Upper lobe of right lung (tissue), 1 donor: ENCODE measurements around the gene IL2. TPM values are rescaled to one million over a fixed set of nuclear protein-coding genes. Genes with fewer than 3 reads are reported as not detected.

ENCODE experiments used
- ATAC-seq: fragments of 200-7000 bp; cut with Tn5 transposase; one replicate; pipeline ENCODE4 v1.9.1; 2020; ENCODE audit warnings: mild to moderate bottlenecking, moderate library complexity
- DNase-seq: peaks from one replicate; pipeline ENCODE4 v3.0.0-alpha.2; 2020
- H3K27ac ChIP-seq: fragments of 200-600 bp; one replicate; pipeline ENCODE4 v1.8.0; 2022
- H3K27me3 ChIP-seq: fragments of 200-600 bp; one replicate; pipeline ENCODE4 v1.8.0; 2022; ENCODE audit warnings: mild to moderate bottlenecking
- H3K36me3 ChIP-seq: fragments of 200-600 bp; one replicate; pipeline ENCODE4 v1.8.0; 2022
- H3K4me1 ChIP-seq: fragments of 200-600 bp; one replicate; pipeline ENCODE4 v1.8.0; 2022
- H3K4me3 ChIP-seq: fragments of 200-600 bp; one replicate; pipeline ENCODE4 v1.8.0; 2022; ENCODE audit warnings: mild to moderate bottlenecking
- H3K9me3 ChIP-seq: fragments of 200-600 bp; one replicate; pipeline ENCODE4 v1.8.0; 2022
- intact Hi-C: fragments of 100-400 bp; cut with DNase I; formaldehyde crosslinking; loops from one replicate; pipeline ENCODE4 v1.11.0; 2022
- long read RNA-seq: library from polyadenylated mRNA; unstranded; transcript quantifications from one replicate; pipeline ENCODE4 v2.0.0, GENCODE V29; 2021
- total RNA-seq: library from RNA; stranded (reverse); fragmentation: NEBNext Ultra II Directional; extraction: Animal tissue kit (Norgen Biotek cat#: 25700); gene quantifications from one replicate; pipeline ENCODE4 v1.2.1, GENCODE V29; 2021
- TF ChIP-seq, protein P1 (sequence below): fragments of 200-600 bp; IDR thresholded peaks from one replicate; pipeline ENCODE4 v1.8.0; 2022; ENCODE audit warnings: antibody characterized with exemption
- donor health status: DM: no; HTN: yes; CAD: no; lungs with severe emphysema.

The IL2 gene
- total RNA-seq, result not detected
- long read RNA-seq, result 0 reads

DNA sequence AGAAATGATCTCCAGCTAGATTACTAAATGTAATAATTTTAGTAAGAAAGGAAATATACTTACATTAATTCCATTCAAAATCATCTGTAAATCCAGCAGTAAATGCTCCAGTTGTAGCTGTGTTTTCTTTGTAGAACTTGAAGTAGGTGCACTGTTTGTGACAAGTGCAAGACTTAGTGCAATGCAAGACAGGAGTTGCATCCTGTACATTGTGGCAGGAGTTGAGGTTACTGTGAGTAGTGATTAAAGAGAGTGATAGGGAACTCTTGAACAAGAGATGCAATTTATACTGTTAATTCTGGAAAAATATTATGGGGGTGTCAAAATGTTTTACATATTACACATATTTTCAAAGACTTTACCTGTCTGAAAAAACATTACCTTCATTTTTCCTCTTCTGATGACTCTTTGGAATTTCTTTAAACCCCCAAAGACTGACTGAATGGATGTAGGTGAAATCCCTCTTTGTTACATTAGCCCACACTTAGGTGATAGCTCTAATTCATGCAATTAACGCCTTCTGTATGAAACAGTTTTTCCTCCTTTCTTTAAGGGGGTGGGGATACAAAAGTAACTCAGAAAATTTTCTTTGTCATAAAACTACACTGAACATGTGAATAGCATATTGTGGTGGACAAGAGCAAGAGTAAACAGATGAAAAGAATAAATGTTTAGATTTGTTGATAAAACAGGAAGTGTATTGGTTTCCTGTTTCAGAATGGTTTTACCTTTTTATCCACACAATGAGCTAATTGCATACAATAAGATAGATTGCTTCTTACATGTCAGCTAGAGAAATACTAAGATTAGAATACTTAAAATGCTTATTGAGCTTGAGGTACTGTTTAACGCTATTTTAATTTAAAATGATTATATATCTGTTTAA, at the start of gene IL2:
Gene IL2 (minus strand): TSS at position 495 of the 886 bp plus-strand sequence. CDS start 285 bp downstream, at position 210.
- DNase-seq (no peak), ATAC-seq (no peak)
- TF ChIP-seq, protein P1, sequence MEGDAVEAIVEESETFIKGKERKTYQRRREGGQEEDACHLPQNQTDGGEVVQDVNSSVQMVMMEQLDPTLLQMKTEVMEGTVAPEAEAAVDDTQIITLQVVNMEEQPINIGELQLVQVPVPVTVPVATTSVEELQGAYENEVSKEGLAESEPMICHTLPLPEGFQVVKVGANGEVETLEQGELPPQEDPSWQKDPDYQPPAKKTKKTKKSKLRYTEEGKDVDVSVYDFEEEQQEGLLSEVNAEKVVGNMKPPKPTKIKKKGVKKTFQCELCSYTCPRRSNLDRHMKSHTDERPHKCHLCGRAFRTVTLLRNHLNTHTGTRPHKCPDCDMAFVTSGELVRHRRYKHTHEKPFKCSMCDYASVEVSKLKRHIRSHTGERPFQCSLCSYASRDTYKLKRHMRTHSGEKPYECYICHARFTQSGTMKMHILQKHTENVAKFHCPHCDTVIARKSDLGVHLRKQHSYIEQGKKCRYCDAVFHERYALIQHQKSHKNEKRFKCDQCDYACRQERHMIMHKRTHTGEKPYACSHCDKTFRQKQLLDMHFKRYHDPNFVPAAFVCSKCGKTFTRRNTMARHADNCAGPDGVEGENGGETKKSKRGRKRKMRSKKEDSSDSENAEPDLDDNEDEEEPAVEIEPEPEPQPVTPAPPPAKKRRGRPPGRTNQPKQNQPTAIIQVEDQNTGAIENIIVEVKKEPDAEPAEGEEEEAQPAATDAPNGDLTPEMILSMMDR, result no peak
- Histone ChIP-seq H3K27me3 (no peaks in the 10 kb centered on the region), H3K36me3 (no peaks in the 10 kb centered on the region), H3K4me1 (no peaks in the 10 kb centered on the region), H3K27ac (no peak within 1 kb of the TSS), H3K4me3 (no peak within 1 kb of the TSS), H3K9me3 (no peaks in the 10 kb centered on the region)
- intact Hi-C loops, result no loop called here

DNA sequence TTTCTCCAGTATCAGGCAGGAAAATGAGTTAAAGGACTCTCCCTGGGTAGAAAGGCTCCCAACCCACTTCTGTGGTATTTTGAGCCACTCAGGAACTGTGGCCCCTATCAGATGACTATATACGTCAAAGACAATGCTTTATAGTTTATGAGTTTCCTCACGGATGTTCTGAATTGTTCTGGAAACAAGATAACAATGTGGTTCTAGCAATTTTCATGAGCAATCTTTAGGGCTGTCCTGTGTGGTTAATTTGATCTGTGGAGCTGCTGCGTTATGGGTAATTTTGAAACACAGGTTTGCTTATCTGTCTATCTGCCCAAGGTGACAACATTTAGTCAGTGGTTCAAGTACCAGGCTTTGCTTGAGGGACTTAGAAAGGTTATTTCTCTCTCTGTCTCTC, 46.7 kb upstream of the IL2 start:
- no peak for ATAC-seq
- TF ChIP-seq, protein P1, result no peak
- Histone ChIP-seq H3K27me3 (no peaks in the 10 kb centered on the region), H3K4me3 (no peak overlapping the region), H3K36me3 (no peaks in the 10 kb centered on the region), H3K9me3 (no peaks in the 10 kb centered on the region), H3K4me1 (no peaks in the 10 kb centered on the region), H3K27ac (no peak overlapping the region)
- intact Hi-C loops, result no loop called here
- DNase-seq, result no peak

DNA sequence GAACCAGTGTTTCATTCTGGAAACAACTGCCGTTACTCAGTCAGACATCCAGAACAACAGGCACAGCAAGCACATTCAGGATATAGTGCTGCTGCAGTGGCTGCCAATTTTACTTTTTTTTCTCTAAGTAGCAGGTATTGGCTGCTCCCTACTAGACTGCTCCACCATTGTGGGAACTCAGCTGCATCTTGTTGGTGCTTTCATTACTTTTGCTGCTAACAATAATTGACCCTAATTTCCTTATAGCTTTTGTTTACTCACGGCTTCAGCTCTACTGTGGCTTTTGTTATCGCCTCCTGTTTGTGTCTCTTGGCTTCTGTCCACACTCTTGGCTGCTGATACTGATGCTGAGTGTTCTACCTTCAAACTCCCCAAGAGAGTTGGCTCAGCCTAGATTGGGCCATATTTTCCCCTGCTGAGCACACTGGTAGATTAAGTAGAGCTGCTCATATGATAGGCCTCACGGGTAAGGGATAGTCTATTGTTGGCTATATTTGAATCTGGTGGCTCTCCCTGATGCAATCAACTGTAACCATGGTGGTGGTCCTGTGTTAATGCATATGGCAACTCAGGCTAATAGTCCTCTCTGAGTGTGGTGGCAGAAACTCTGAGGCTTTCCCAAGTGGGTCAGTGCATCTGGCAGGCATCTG, 44.5 kb upstream of the IL2 start:
- Histone ChIP-seq H3K9me3 (no peaks in the 10 kb centered on the region), H3K27ac (no peak overlapping the region), H3K4me3 (no peak overlapping the region), H3K36me3 (no peaks in the 10 kb centered on the region), H3K27me3 (no peaks in the 10 kb centered on the region), H3K4me1 (no peaks in the 10 kb centered on the region)
- TF ChIP-seq, protein P1, result no peak
- ATAC-seq (peak; percentile 49), DNase-seq (no peak)
- intact Hi-C loops, result no loop called here

DNA sequence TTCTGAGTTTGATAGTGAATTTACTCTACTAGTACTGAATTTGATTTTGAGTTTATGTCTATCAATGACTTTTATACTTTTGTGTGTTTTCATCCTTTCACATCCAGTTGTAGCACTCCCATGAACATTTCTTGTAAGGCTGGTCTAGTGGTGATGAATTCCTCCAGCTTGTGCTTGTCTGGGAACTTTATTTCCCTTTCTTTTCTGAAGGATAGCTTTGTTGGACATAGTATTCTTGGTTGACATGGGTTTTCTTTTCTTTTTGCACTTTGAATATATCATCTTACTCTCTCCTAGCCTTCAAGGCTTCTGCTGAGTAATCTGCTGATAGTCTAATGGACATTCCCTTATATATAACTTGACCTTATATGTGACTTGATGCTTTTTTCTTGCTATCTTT, 32.5 kb upstream of the IL2 start:
- no peak overlapping the region for H3K4me3 ChIP-seq
- ATAC-seq (no peak), DNase-seq (no peak)
- no peak overlapping the region for H3K27ac ChIP-seq
- H3K9me3 ChIP-seq, result peaks cover 9% of the 10 kb centered on the region
- TF ChIP-seq, protein P1, result no peak
- intact Hi-C loops, result no loop called here
- no peaks in the 10 kb centered on the region for H3K36me3 ChIP-seq
- no peaks in the 10 kb centered on the region for H3K27me3 ChIP-seq
- H3K4me1 ChIP-seq, result no peaks in the 10 kb centered on the region

DNA sequence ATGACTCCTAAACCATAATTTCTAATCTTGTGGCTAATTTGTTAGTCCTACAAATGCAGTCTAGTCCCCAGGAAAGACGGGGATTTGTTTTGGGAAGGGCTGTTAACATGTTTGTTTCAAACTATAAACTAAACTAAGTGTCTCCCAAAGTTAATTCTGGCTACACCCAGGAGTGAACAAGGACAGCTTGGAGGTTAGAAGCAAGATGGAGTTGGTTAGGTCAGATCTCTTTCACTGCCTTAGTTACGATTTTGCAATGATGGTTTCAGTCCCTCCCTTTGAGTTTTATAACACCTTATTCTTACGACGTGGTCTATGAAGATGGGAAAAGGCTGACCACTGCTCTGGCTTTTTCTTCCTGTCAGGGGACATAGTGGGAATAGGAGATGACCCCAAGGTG, 27.0 kb upstream of the IL2 start:
- Histone ChIP-seq H3K9me3 (no peaks in the 10 kb centered on the region), H3K4me1 (no peaks in the 10 kb centered on the region), H3K4me3 (no peak overlapping the region), H3K27ac (no peak overlapping the region), H3K27me3 (no peaks in the 10 kb centered on the region), H3K36me3 (no peaks in the 10 kb centered on the region)
- TF ChIP-seq, protein P1, result no peak
- no peak for ATAC-seq
- DNase-seq, result no peak
- intact Hi-C loops, result no loop called here
